Measurements from ENCODE around the gene TSTD2. TPM values are rescaled to one million over a fixed set of nuclear protein-coding genes. Genes with fewer than 3 reads are reported as not detected.

Gene TSTD2
- polyA plus RNA-seq, 1 donor from 2014 or later, result 50.0 TPM

- no peak overlapping the region for H3K27ac ChIP-seq (ENCODE audit: low read length)
- no peaks in the 10 kb centered on the region for H3K79me2 ChIP-seq (replicated peaks; ENCODE audit: insufficient read depth, low read length)
- no peaks in the 10 kb centered on the region for H3K36me3 ChIP-seq (ENCODE audit: insufficient read depth, low read length)
- no peak overlapping the region for H3K4me3 ChIP-seq (ENCODE audit: low read length)
- TF ChIP-seq CTCF (IDR thresholded peaks at IDR 0.05; ENCODE audit: poor library complexity, severe bottlenecking) (no peak), RAD21 (conservative IDR thresholded peaks at IDR 0.05) (no peak), POLR2AphosphoS5 (IDR thresholded peaks at IDR 0.05) (no peak), MXI1 (conservative IDR thresholded peaks at IDR 0.05; ENCODE audit: poor library complexity, severe bottlenecking) (no peak), TAF1 (IDR thresholded peaks at IDR 0.05; ENCODE audit: low read depth) (no peak), EP300 (conservative IDR thresholded peaks at IDR 0.05; ENCODE audit: poor library complexity, severe bottlenecking) (no peak), EZH2 (IDR thresholded peaks at IDR 0.05; ENCODE audit: borderline replicate concordance, insufficient read depth, low read length, poor library complexity, severe bottlenecking) (no peak), SMC3 (conservative IDR thresholded peaks at IDR 0.05; ENCODE audit: poor library complexity) (no peak), REST (IDR thresholded peaks at IDR 0.05; ENCODE audit: borderline replicate concordance) (no peak)
- no peak overlapping the region for H2AFZ ChIP-seq (ENCODE audit: low read depth, low read length)
- no peaks in the 10 kb centered on the region for H3K9me3 ChIP-seq (ENCODE audit: low read length)
- no peaks in the 10 kb centered on the region for H4K20me1 ChIP-seq (ENCODE audit: insufficient read depth)
- H3K9ac ChIP-seq (ENCODE audit: low read length), result no peak overlapping the region
- no peaks in the 10 kb centered on the region for H3F3A ChIP-seq (ENCODE audit: insufficient read depth, low read length, poor library complexity, severe bottlenecking)
- H3K27me3 ChIP-seq (ENCODE audit: insufficient read depth, low read depth, low read length), result no peaks in the 10 kb centered on the region
- H3K4me2 ChIP-seq (ENCODE audit: low read length), result no peak overlapping the region
- H3K9me2 ChIP-seq (ENCODE audit: insufficient read depth, low read length), result no peaks in the 10 kb centered on the region
Observed at GRCh38 chr9:97563458-97564135, 69.6 kb downstream of the TSTD2 start.

GRCh38 chr9:97562542-97562941 is 70.6 kb downstream of the TSTD2 start:
- Histone ChIP-seq H3K27me3 (ENCODE audit: insufficient read depth, low read depth, low read length) (no peaks in the 10 kb centered on the region), H3K9ac (ENCODE audit: low read length) (no peak overlapping the region), H3K4me3 (ENCODE audit: low read length) (no peak overlapping the region), H3K9me2 (ENCODE audit: insufficient read depth, low read length) (no peaks in the 10 kb centered on the region), H4K20me1 (ENCODE audit: insufficient read depth) (no peaks in the 10 kb centered on the region), H3F3A (ENCODE audit: insufficient read depth, low read length, poor library complexity, severe bottlenecking) (no peaks in the 10 kb centered on the region), H3K4me2 (ENCODE audit: low read length) (no peak overlapping the region), H2AFZ (ENCODE audit: low read depth, low read length) (no peak overlapping the region), H3K9me3 (ENCODE audit: low read length) (no peaks in the 10 kb centered on the region), H3K27ac (ENCODE audit: low read length) (no peak overlapping the region), H3K79me2 (replicated peaks; ENCODE audit: insufficient read depth, low read length) (no peaks in the 10 kb centered on the region), H3K36me3 (ENCODE audit: insufficient read depth, low read length) (no peaks in the 10 kb centered on the region)
- TF ChIP-seq SMC3 (conservative IDR thresholded peaks at IDR 0.05; ENCODE audit: poor library complexity) (no peak), POLR2AphosphoS5 (IDR thresholded peaks at IDR 0.05) (no peak), RAD21 (conservative IDR thresholded peaks at IDR 0.05) (no peak), EZH2 (IDR thresholded peaks at IDR 0.05; ENCODE audit: borderline replicate concordance, insufficient read depth, low read length, poor library complexity, severe bottlenecking) (no peak), TAF1 (IDR thresholded peaks at IDR 0.05; ENCODE audit: low read depth) (no peak), EP300 (conservative IDR thresholded peaks at IDR 0.05; ENCODE audit: poor library complexity, severe bottlenecking) (no peak), CTCF (IDR thresholded peaks at IDR 0.05; ENCODE audit: poor library complexity, severe bottlenecking) (no peak), MXI1 (conservative IDR thresholded peaks at IDR 0.05; ENCODE audit: poor library complexity, severe bottlenecking) (no peak), REST (IDR thresholded peaks at IDR 0.05; ENCODE audit: borderline replicate concordance) (no peak)

Data from neural cell (in vitro differentiated cells).